GM12892 (cell line): ENCODE results near the gene C12orf43.

ENCODE experiments used
- POLR2A ChIP-seq: IDR thresholded peaks from 2 replicates; pipeline ENCODE4 v1.6.1; 2011; ENCODE audit warnings: low read depth, low read length, control low read depth
- POLR2AphosphoS5 ChIP-seq: IDR thresholded peaks from 2 replicates; pipeline ENCODE4 v1.6.1; 2011; ENCODE audit warnings: low read depth, low read length, control low read depth
- TAF1 ChIP-seq: IDR thresholded peaks from 2 replicates; pipeline ENCODE4 v1.6.1; 2011; ENCODE audit warnings: low read depth, mild to moderate bottlenecking, control low read depth, low read length, borderline replicate concordance

DNA sequence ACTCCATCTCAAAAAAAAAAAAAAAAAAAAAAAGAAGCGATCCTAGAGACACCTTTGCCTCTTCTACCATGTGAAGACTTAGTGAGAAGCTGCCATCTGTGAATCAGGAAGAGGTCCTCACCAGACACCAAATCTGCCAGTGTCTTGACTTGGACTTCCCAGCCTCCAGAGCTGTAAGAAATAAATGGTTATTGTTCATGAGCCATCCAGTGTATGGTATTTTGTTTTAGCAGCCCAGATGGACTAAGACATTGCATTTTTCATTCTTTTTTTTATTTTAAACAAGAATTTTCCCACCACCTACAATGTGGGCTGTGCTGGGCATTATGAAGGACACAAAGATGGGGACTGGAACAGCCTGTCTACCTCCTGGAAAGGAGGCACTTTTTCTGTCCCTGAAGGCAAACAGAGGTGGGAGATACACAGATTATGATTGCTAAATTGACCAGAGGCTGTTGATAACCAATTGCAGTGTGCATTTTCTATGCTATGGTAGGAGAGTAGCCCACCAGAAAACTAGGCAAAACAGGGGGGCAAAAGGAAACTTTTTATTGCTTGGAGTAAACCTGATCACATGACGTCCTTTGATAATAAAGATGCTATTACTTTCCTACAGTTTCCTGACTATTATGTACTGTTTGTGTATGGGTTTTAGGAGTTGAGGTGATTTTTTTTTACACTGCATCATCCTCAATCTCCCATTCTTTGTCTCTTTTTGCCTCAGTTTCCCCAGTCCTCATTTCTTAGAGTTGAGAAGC lies 2.8 kb upstream of the C12orf43 start:
- TF ChIP-seq POLR2A (no peak), POLR2AphosphoS5 (no peak), TAF1 (no peak)
